Astrocyte (in vitro differentiated cells and primary cell): ENCODE data around the gene AIRE. TPM values are rescaled to one million over a fixed set of nuclear protein-coding genes. Genes with fewer than 3 reads are reported as not detected.

Experiments
- DNase-seq: peaks from one replicate; pipeline ENCODE4 v3.0.0-alpha.2; 2010; ENCODE audit warnings: low read depth
- FAIRE-seq: peaks from 2 replicates; lab custom pipeline; 2011; peaks lifted over from hg19 to GRCh38; lab: Jason Lieb, UNC
- H2AFZ ChIP-seq: 2 replicates; pipeline ENCODE4 v1.6.0; 2012; ENCODE audit warnings: low read depth, low read length, inconsistent platforms
- H3K27ac ChIP-seq: 2 replicates; pipeline ENCODE4 v1.5.1; 2011; ENCODE audit warnings: low read depth, low read length, inconsistent platforms
- H3K27me3 ChIP-seq: 2 replicates; pipeline ENCODE4 v1.6.0; 2011; ENCODE audit warnings: low read length, inconsistent platforms; ENCODE audit not compliant: insufficient read depth
- H3K36me3 ChIP-seq: 2 replicates; pipeline ENCODE4 v1.5.1; 2011; ENCODE audit warnings: low read length, inconsistent platforms; ENCODE audit not compliant: insufficient read depth
- H3K4me1 ChIP-seq: 2 replicates; pipeline ENCODE4 v1.5.1; 2011; ENCODE audit warnings: low read length, inconsistent platforms; ENCODE audit not compliant: insufficient read depth
- H3K4me2 ChIP-seq: 2 replicates; pipeline ENCODE4 v1.6.0; 2012; ENCODE audit warnings: low read length, inconsistent platforms
- H3K4me3 ChIP-seq: 2 replicates; pipeline ENCODE4 v1.5.1; 2011; ENCODE audit warnings: low read depth, mild to moderate bottlenecking, low read length, inconsistent platforms; ENCODE audit not compliant: insufficient read depth
- H3K79me2 ChIP-seq: 2 replicates; pipeline ENCODE4 v1.6.0; 2012; ENCODE audit warnings: mild to moderate bottlenecking, low read length, inconsistent platforms; ENCODE audit not compliant: insufficient read depth
- H3K9ac ChIP-seq: 2 replicates; pipeline ENCODE4 v1.6.0; 2012; ENCODE audit warnings: mild to moderate bottlenecking, low read length, inconsistent platforms
- H3K9me3 ChIP-seq: 2 replicates; pipeline ENCODE4 v1.5.1; 2012; ENCODE audit warnings: low read depth, mild to moderate bottlenecking, low read length, inconsistent platforms; ENCODE audit not compliant: insufficient read depth
- H4K20me1 ChIP-seq: 2 replicates; pipeline ENCODE4 v1.6.0; 2012; ENCODE audit warnings: low read length, inconsistent platforms; ENCODE audit not compliant: insufficient read depth
- H3K27ac Mint-ChIP-seq: one replicate; pipeline ENCODE4 v1.8.0; 2021; ENCODE audit warnings: mild to moderate bottlenecking, mixed read lengths; ENCODE audit not compliant: unreplicated experiment
- H3K27me3 Mint-ChIP-seq: one replicate; pipeline ENCODE4 v1.8.0; 2021; ENCODE audit warnings: low read depth, mixed read lengths; ENCODE audit not compliant: unreplicated experiment
- H3K36me3 Mint-ChIP-seq: one replicate; pipeline ENCODE4 v1.8.0; 2021; ENCODE audit warnings: low read depth, mixed read lengths; ENCODE audit not compliant: unreplicated experiment
- H3K4me1 Mint-ChIP-seq: one replicate; pipeline ENCODE4 v1.8.0; 2021; ENCODE audit warnings: low read depth, mixed read lengths; ENCODE audit not compliant: unreplicated experiment
- H3K4me3 Mint-ChIP-seq: one replicate; pipeline ENCODE4 v1.8.0; 2021; ENCODE audit warnings: mild to moderate bottlenecking, moderate library complexity, mixed read lengths; ENCODE audit not compliant: unreplicated experiment
- H3K9me3 Mint-ChIP-seq: one replicate; pipeline ENCODE4 v1.8.0; 2021; ENCODE audit warnings: mild to moderate bottlenecking, mixed read lengths; ENCODE audit not compliant: unreplicated experiment
- EZH2 ChIP-seq: IDR thresholded peaks from 2 replicates; pipeline ENCODE4 v1.6.1; 2012; ENCODE audit warnings: mild to moderate bottlenecking, low read length, inconsistent platforms; ENCODE audit not compliant: insufficient read depth
- total RNA-seq: library from RNA; stranded (reverse); gene quantifications from 2 replicates; pipeline ENCODE4 v1.2.1, GENCODE V29; 2021
- TF ChIP-seq, protein P1 (sequence below): IDR thresholded peaks from 2 replicates; pipeline ENCODE4 v1.5.1; 2011; ENCODE audit warnings: low read depth, mild to moderate bottlenecking, inconsistent platforms, low read length, moderate library complexity; ENCODE audit not compliant: insufficient read depth

The AIRE gene
- total RNA-seq, 1 donor from 2014 or later, result 0.07 TPM

DNA sequence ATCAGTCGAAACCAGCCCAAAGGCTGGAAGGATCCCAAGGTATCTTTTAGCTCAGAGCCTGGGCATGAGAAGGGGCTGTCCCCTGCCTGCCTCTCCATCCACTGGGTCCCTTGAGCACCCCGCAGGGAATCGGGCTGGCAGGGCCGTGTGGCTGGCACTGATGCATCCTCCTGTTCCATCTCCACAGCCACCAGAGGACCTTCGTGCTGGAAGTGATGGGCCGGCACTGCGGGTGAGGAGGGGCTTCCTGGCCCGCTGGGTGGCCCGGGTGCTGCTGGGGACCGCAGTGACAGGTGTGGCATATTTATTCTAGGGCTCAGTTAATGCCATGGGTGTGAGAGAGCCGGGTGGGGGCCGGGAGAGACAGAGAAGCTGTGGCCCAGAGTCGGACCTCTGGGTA is 27.8 kb downstream of the AIRE start:
- no peak overlapping the region for H3K4me3 ChIP-seq
- TF ChIP-seq, protein P1, sequence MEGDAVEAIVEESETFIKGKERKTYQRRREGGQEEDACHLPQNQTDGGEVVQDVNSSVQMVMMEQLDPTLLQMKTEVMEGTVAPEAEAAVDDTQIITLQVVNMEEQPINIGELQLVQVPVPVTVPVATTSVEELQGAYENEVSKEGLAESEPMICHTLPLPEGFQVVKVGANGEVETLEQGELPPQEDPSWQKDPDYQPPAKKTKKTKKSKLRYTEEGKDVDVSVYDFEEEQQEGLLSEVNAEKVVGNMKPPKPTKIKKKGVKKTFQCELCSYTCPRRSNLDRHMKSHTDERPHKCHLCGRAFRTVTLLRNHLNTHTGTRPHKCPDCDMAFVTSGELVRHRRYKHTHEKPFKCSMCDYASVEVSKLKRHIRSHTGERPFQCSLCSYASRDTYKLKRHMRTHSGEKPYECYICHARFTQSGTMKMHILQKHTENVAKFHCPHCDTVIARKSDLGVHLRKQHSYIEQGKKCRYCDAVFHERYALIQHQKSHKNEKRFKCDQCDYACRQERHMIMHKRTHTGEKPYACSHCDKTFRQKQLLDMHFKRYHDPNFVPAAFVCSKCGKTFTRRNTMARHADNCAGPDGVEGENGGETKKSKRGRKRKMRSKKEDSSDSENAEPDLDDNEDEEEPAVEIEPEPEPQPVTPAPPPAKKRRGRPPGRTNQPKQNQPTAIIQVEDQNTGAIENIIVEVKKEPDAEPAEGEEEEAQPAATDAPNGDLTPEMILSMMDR, result no peak
- TF ChIP-seq EZH2, result no peak
- H4K20me1 ChIP-seq, result peaks cover 21% of the 10 kb centered on the region
- no peak overlapping the region for H3K27ac ChIP-seq
- no peak overlapping the region for H3K9ac ChIP-seq
- peaks cover 5% of the 10 kb centered on the region for H3K36me3 ChIP-seq
- no peak overlapping the region for H2AFZ ChIP-seq
- no peaks in the 10 kb centered on the region for H3K27me3 ChIP-seq
- peaks cover 4% of the 10 kb centered on the region for H3K36me3 Mint-ChIP-seq
- no peak overlapping the region for H3K4me3 Mint-ChIP-seq
- no peaks in the 10 kb centered on the region for H3K4me1 ChIP-seq
- H3K79me2 ChIP-seq, result no peaks in the 10 kb centered on the region
- H3K27me3 Mint-ChIP-seq, result no peaks in the 10 kb centered on the region
- DNase-seq (no peak), FAIRE-seq (no peak)
- no peaks in the 10 kb centered on the region for H3K9me3 Mint-ChIP-seq
- no peaks in the 10 kb centered on the region for H3K4me1 Mint-ChIP-seq
- no peak overlapping the region for H3K27ac Mint-ChIP-seq
- no peaks in the 10 kb centered on the region for H3K9me3 ChIP-seq
- no peak overlapping the region for H3K4me2 ChIP-seq

GRCh38 chr21:44314128-44314527 is 28.5 kb downstream of the AIRE start:
- Mint-ChIP-seq H3K9me3 (no peaks in the 10 kb centered on the region), H3K36me3 (peaks cover 4% of the 10 kb centered on the region), H3K27ac (no peak overlapping the region), H3K4me3 (no peak overlapping the region), H3K4me1 (no peaks in the 10 kb centered on the region), H3K27me3 (no peaks in the 10 kb centered on the region)
- H3K27ac ChIP-seq, result no peak overlapping the region
- H3K9ac ChIP-seq, result no peak overlapping the region
- DNase-seq (no peak), FAIRE-seq (no peak)
- H3K27me3 ChIP-seq, result no peaks in the 10 kb centered on the region
- no peak overlapping the region for H3K4me3 ChIP-seq
- H2AFZ ChIP-seq, result no peak overlapping the region
- H4K20me1 ChIP-seq, result peaks cover 17% of the 10 kb centered on the region
- H3K36me3 ChIP-seq, result peaks cover 5% of the 10 kb centered on the region
- H3K9me3 ChIP-seq, result no peaks in the 10 kb centered on the region
- TF ChIP-seq, protein P1, result no peak
- TF ChIP-seq EZH2, result no peak
- H3K4me2 ChIP-seq, result no peak overlapping the region
- no peaks in the 10 kb centered on the region for H3K79me2 ChIP-seq
- H3K4me1 ChIP-seq, result no peaks in the 10 kb centered on the region

- H4K20me1 ChIP-seq, result peaks cover 12% of the 10 kb centered on the region
- no peak overlapping the region for H3K4me3 ChIP-seq
- no peak overlapping the region for H3K4me2 ChIP-seq
- H3K4me1 Mint-ChIP-seq, result no peaks in the 10 kb centered on the region
- no peaks in the 10 kb centered on the region for H3K79me2 ChIP-seq
- H3K9ac ChIP-seq, result no peak overlapping the region
- H3K9me3 ChIP-seq, result no peaks in the 10 kb centered on the region
- no peaks in the 10 kb centered on the region for H3K4me1 ChIP-seq
- no peak overlapping the region for H2AFZ ChIP-seq
- TF ChIP-seq, protein P1, result no peak
- no peak for TF ChIP-seq EZH2
- H3K4me3 Mint-ChIP-seq, result no peak overlapping the region
- FAIRE-seq, result no peak
- no peak overlapping the region for H3K27ac ChIP-seq
- DNase-seq, result no peak
- no peaks in the 10 kb centered on the region for H3K9me3 Mint-ChIP-seq
- H3K36me3 Mint-ChIP-seq, result peaks cover 6% of the 10 kb centered on the region
- no peaks in the 10 kb centered on the region for H3K27me3 ChIP-seq
- no peaks in the 10 kb centered on the region for H3K27me3 Mint-ChIP-seq
- peaks cover 5% of the 10 kb centered on the region for H3K36me3 ChIP-seq
- no peak overlapping the region for H3K27ac Mint-ChIP-seq
Measured at GRCh38 chr21:44314561-44314960, 28.9 kb downstream of the AIRE start.
